GM12875 (cell line): Measurements from ENCODE around the gene RTP2.

ENCODE experiments used
- H3K4me3 ChIP-seq: one replicate; pipeline ENCODE4 v1.5.1; 2011; ENCODE audit warnings: low read depth, low read length, control low read depth
- CTCF ChIP-seq: IDR thresholded peaks from 2 replicates; pipeline ENCODE4 v1.5.1; 2011; ENCODE audit warnings: low read depth, mild to moderate bottlenecking, control low read depth, inconsistent platforms, low read length, moderate library complexity, borderline replicate concordance; ENCODE audit not compliant: insufficient read depth

RTP2 gene

GRCh38 chr3:187737006-187737367, 34.6 kb upstream of the RTP2 start:
- H3K4me3 ChIP-seq = no peak overlapping the region
- TF ChIP-seq CTCF = no peak

- no peak overlapping the region for H3K4me3 ChIP-seq
- TF ChIP-seq CTCF = no peak
These were observed 34.1 kb upstream of the RTP2 start for GRCh38 chr3:187736418-187736871.

GRCh38 chr3:187735837-187736236, 33.5 kb upstream of the RTP2 start:
- no peak for TF ChIP-seq CTCF
- H3K4me3 ChIP-seq = no peak overlapping the region

- TF ChIP-seq CTCF = no peak
- H3K4me3 ChIP-seq = no peak overlapping the region
These were observed 33.0 kb upstream of the RTP2 start for GRCh38 chr3:187735383-187735782.

- no peak for TF ChIP-seq CTCF
- H3K4me3 ChIP-seq = no peak overlapping the region
These were observed 32.5 kb upstream of the RTP2 start for GRCh38 chr3:187734841-187735240.

- TF ChIP-seq CTCF = no peak
- H3K4me3 ChIP-seq = no peak overlapping the region
These were observed 31.0 kb upstream of the RTP2 start for GRCh38 chr3:187733371-187733770.

GRCh38 chr3:187729598-187729997, 27.2 kb upstream of the RTP2 start:
- no peak overlapping the region for H3K4me3 ChIP-seq
- TF ChIP-seq CTCF = no peak
